H1 (cell line): ENCODE results near the gene IRAG1. TPM values are rescaled to one million over a fixed set of nuclear protein-coding genes. Genes with fewer than 3 reads are reported as not detected.

Source experiments
- CTCF ChIA-PET: fragments of 300-600 bp; sonication (Branson Sonifier 250); formaldehyde crosslinking; loops from one replicate; lab custom pipeline; 2021; ENCODE audit not compliant: partially characterized antibody; lab: Charles Lee
- POLR2A ChIA-PET: fragments of 300-600 bp; sonication (Branson Sonifier 250); formaldehyde crosslinking; loops from one replicate; lab custom pipeline; 2021; ENCODE audit warnings: inconsistent platforms; ENCODE audit not compliant: partially characterized antibody; lab: Charles Lee
- DNase-seq, 2 experiments: peaks; one replicate each; pipeline versions ENCODE4 v3.0.0 to v3.0.0-alpha.2; 2010 to 2022; ENCODE audit warnings: low spot score in 2 of 2, low read depth in 1 of 2, mixed read lengths in 1 of 2
- FAIRE-seq: peaks from 2 replicates; lab custom pipeline; 2011; peaks lifted over from hg19 to GRCh38; lab: Jason Lieb, UNC
- H2AFZ ChIP-seq: 2 replicates; pipeline ENCODE4 v1.8.1; 2012; ENCODE audit warnings: low read length, inconsistent platforms
- H2AK5ac ChIP-seq: 2 replicates; pipeline ENCODE4 v1.6.1; 2013; ENCODE audit warnings: low read depth, low read length
- H2BK120ac ChIP-seq: replicated peaks from 2 replicates; pipeline ENCODE3; 2013; ENCODE audit warnings: low read depth, low read length, inconsistent platforms
- H2BK12ac ChIP-seq: 2 replicates; pipeline ENCODE4 v1.6.1; 2013; ENCODE audit warnings: low read depth, low read length
- H2BK15ac ChIP-seq: 2 replicates; pipeline ENCODE4 v1.6.1; 2013; ENCODE audit warnings: low read length
- H2BK20ac ChIP-seq: 2 replicates; pipeline ENCODE4 v1.6.1; 2013; ENCODE audit warnings: low read length
- H2BK5ac ChIP-seq: 2 replicates; pipeline ENCODE4 v1.6.1; 2013; ENCODE audit warnings: low read depth, low read length
- H3K14ac ChIP-seq: 2 replicates; pipeline ENCODE4 v1.6.1; 2013; ENCODE audit warnings: inconsistent platforms; ENCODE audit not compliant: insufficient read length
- H3K18ac ChIP-seq: 2 replicates; pipeline ENCODE4 v1.6.1; 2013; ENCODE audit warnings: low read length; ENCODE audit errors: extremely low read depth
- H3K23ac ChIP-seq: 2 replicates; pipeline ENCODE4 v1.6.1; 2013; ENCODE audit warnings: inconsistent platforms; ENCODE audit not compliant: insufficient read length
- H3K23me2 ChIP-seq: 2 replicates; pipeline ENCODE4 v1.6.1; 2013; ENCODE audit warnings: low read depth, low read length
- H3K27ac ChIP-seq: 2 replicates; pipeline ENCODE4 v1.6.1; 2011; ENCODE audit warnings: low read depth, low read length, inconsistent platforms
- H3K27me3 ChIP-seq, 4 experiments: replicated peaks in 1 of 4; 1 replicate in 1 of 4; 2 replicates in 3 of 4; pipeline versions ENCODE4 v1.6.1 to v1.8.1; 2011 to 2013; ENCODE audit warnings: low read length in 3 of 4, mild to moderate bottlenecking in 3 of 4, inconsistent platforms in 2 of 4, mixed read lengths in 2 of 4, moderate library complexity in 1 of 4; ENCODE audit not compliant: control insufficient read depth in 3 of 4, insufficient read depth in 3 of 4; ENCODE audit errors: extremely low read depth in 1 of 4
- H3K36me3 ChIP-seq, 4 experiments: 2 replicates each; pipeline versions ENCODE4 v1.6.1 to v1.8.1; 2011 to 2013; ENCODE audit warnings: mild to moderate bottlenecking in 4 of 4, low read length in 3 of 4, moderate library complexity in 2 of 4, control low read depth in 1 of 4, inconsistent platforms in 1 of 4; ENCODE audit not compliant: insufficient read depth in 4 of 4, control insufficient read depth in 2 of 4
- H3K4ac ChIP-seq: replicated peaks from 2 replicates; pipeline ENCODE3; 2013; ENCODE audit warnings: low read length, low read depth, mixed read lengths, inconsistent platforms; ENCODE audit not compliant: insufficient read length
- H3K4me1 ChIP-seq, 4 experiments: replicated peaks in 1 of 4; 1 replicate in 1 of 4; 2 replicates in 3 of 4; pipeline versions ENCODE4 v1.6.1 to v1.8.1; 2011 to 2013; ENCODE audit warnings: low read length in 3 of 4, inconsistent platforms in 2 of 4, mixed read lengths in 1 of 4; ENCODE audit not compliant: insufficient read depth in 4 of 4, control insufficient read depth in 3 of 4
- H3K4me2 ChIP-seq, 2 experiments: 2 replicates each; pipeline versions ENCODE4 v1.6.1 to v1.8.1; 2011 to 2013; ENCODE audit warnings: low read depth in 2 of 2, low read length in 2 of 2, control low read depth in 1 of 2, inconsistent platforms in 1 of 2, mild to moderate bottlenecking in 1 of 2; ENCODE audit not compliant: insufficient read depth in 1 of 2
- H3K4me3 ChIP-seq, 4 experiments: fragments of 200-600, 300-600 bp in 1 of 4; sonication (generic), shearing (Covaris generic), sonication (Bioruptor Twin) in 1 of 4; 2 replicates each; pipeline versions ENCODE4 v1.5.1 to v1.8.1; 2011 to 2016; ENCODE audit warnings: low read length in 4 of 4, low read depth in 3 of 4, control low read depth in 2 of 4, inconsistent platforms in 2 of 4, mild to moderate bottlenecking in 2 of 4, mixed read lengths in 1 of 4, moderate library complexity in 1 of 4; ENCODE audit not compliant: insufficient read depth in 2 of 4; ENCODE audit errors: extremely low read depth in 1 of 4
- H3K56ac ChIP-seq: replicated peaks from 2 replicates; pipeline ENCODE3; 2013; ENCODE audit warnings: low read depth, mild to moderate bottlenecking, mixed read lengths, low read length, inconsistent platforms; ENCODE audit not compliant: insufficient read length
- H3K79me1 ChIP-seq: 2 replicates; pipeline ENCODE4 v1.6.1; 2013; ENCODE audit warnings: low read depth, low read length, control low read depth
- H3K79me2 ChIP-seq, 2 experiments: 2 replicates each; pipeline versions ENCODE4 v1.6.1 to v1.8.1; 2012 to 2013; ENCODE audit warnings: low read length in 2 of 2, mild to moderate bottlenecking in 2 of 2, inconsistent platforms in 1 of 2; ENCODE audit not compliant: insufficient read depth in 2 of 2, control insufficient read depth in 1 of 2
- H3K9ac ChIP-seq, 4 experiments: replicated peaks in 1 of 4; 1 replicate in 1 of 4; 2 replicates in 3 of 4; pipeline versions ENCODE4 v1.6.1 to v1.8.1; 2011 to 2013; ENCODE audit warnings: low read depth in 3 of 4, low read length in 3 of 4, control low read depth in 2 of 4, mild to moderate bottlenecking in 2 of 4, moderate library complexity in 2 of 4, inconsistent platforms in 1 of 4; ENCODE audit errors: extremely low read depth in 1 of 4
- H3K9me3 ChIP-seq, 2 experiments: 2 replicates each; pipeline versions ENCODE4 v1.6.1 to v1.8.1; 2012 to 2013; ENCODE audit warnings: mild to moderate bottlenecking in 2 of 2, moderate library complexity in 2 of 2, control low read depth in 1 of 2, inconsistent platforms in 1 of 2, low read depth in 1 of 2, low read length in 1 of 2, mixed read lengths in 1 of 2; ENCODE audit not compliant: insufficient read depth in 2 of 2
- H4K20me1 ChIP-seq, 2 experiments: replicated peaks in 1 of 2; 2 replicates each; pipeline versions ENCODE3 to v1.8.1; 2011 to 2013; ENCODE audit warnings: inconsistent platforms in 2 of 2, low read length in 2 of 2, mild to moderate bottlenecking in 1 of 2; ENCODE audit not compliant: insufficient read depth in 2 of 2, control insufficient read depth in 1 of 2
- H4K5ac ChIP-seq: 2 replicates; pipeline ENCODE4 v1.6.1; 2013; ENCODE audit warnings: low read length, low read depth, mixed read lengths, inconsistent platforms; ENCODE audit not compliant: insufficient read length
- H4K8ac ChIP-seq: 2 replicates; pipeline ENCODE4 v1.8.0; 2013; ENCODE audit warnings: mild to moderate bottlenecking, moderate library complexity, low read length, inconsistent platforms; ENCODE audit not compliant: insufficient read depth; ENCODE audit errors: extremely low read depth
- H4K91ac ChIP-seq: replicated peaks from 2 replicates; pipeline ENCODE3; 2013; ENCODE audit warnings: low read length, mixed read lengths, inconsistent platforms; ENCODE audit not compliant: insufficient read length
- ASH2L ChIP-seq: fragments of 200-600, 300-600 bp; sonication (generic); IDR thresholded peaks from one replicate; pipeline ENCODE4 v1.7.1; 2017; ENCODE audit warnings: low read length
- CBX8 ChIP-seq: fragments of 300-800, 300-1000 bp; sonication (generic); IDR thresholded peaks from 2 replicates; pipeline ENCODE4 v1.7.1; 2016; ENCODE audit warnings: low read depth, low read length, borderline replicate concordance
- CHD1 ChIP-seq: IDR thresholded peaks from 2 replicates; pipeline ENCODE4 v1.6.1; 2012; ENCODE audit warnings: low read depth, low read length, improper control_type of control experiment
- FOSL1 ChIP-seq: IDR thresholded peaks from 2 replicates; pipeline ENCODE4 v1.6.1; 2011; ENCODE audit warnings: mild to moderate bottlenecking, low read depth, low read length, moderate library complexity; ENCODE audit not compliant: insufficient read depth
- GTF2F1 ChIP-seq: IDR thresholded peaks from 2 replicates; pipeline ENCODE4 v1.6.1; 2012; ENCODE audit warnings: low read depth, low read length, improper control_type of control experiment, borderline replicate concordance
- KDM1A ChIP-seq: fragments of 200-600, 300-600 bp; sonication (generic); IDR thresholded peaks from 2 replicates; pipeline ENCODE4 v1.7.1; 2016; ENCODE audit warnings: mild to moderate bottlenecking, low read length, borderline replicate concordance
- KDM5A ChIP-seq: fragments of 200-600 bp; IDR thresholded peaks from 2 replicates; pipeline ENCODE4 v1.7.1; 2012; ENCODE audit warnings: mild to moderate bottlenecking, low read length, inconsistent platforms, mixed read lengths
- NRF1 ChIP-seq: IDR thresholded peaks from 2 replicates; pipeline ENCODE4 v1.6.1; 2011; ENCODE audit warnings: mild to moderate bottlenecking, low read depth, low read length, improper control_type of control experiment
- POLR2AphosphoS5 ChIP-seq: IDR thresholded peaks from 2 replicates; pipeline ENCODE4 v1.6.1; 2011; ENCODE audit warnings: low read depth, low read length
- RBBP5 ChIP-seq: IDR thresholded peaks from 2 replicates; pipeline ENCODE4 v1.7.1; 2012; ENCODE audit warnings: low read depth, mild to moderate bottlenecking, inconsistent platforms, low read length, moderate library complexity, borderline replicate concordance
- RXRA ChIP-seq: IDR thresholded peaks from 2 replicates; pipeline ENCODE4 v1.6.1; 2011; ENCODE audit warnings: low read depth, mild to moderate bottlenecking, low read length, moderate library complexity; ENCODE audit not compliant: insufficient read depth
- SIX5 ChIP-seq: IDR thresholded peaks from 2 replicates; pipeline ENCODE4 v1.6.1; 2011; ENCODE audit warnings: mild to moderate bottlenecking, low read depth, low read length
- SP2 ChIP-seq: IDR thresholded peaks from 2 replicates; pipeline ENCODE4 v1.6.1; 2012; ENCODE audit warnings: mild to moderate bottlenecking, low read length, inconsistent platforms
- TAF1 ChIP-seq: IDR thresholded peaks from 2 replicates; pipeline ENCODE4 v1.6.1; 2011; ENCODE audit warnings: mild to moderate bottlenecking, low read depth, low read length
- WGBS, 2 experiments: shearing (Covaris generic) in 1 of 2; methylation state at CpG; one replicate each; pipeline versions ENCODE4 v1.1.6 to v1.1.7; 2013 to 2015; ENCODE audit warnings: low lambda C conversion rate in 2 of 2, mixed read lengths in 2 of 2, inconsistent platforms in 1 of 2, low coverage in 1 of 2, missing lambda C conversion rate in 1 of 2; ENCODE audit not compliant: insufficient replicate concordance in 2 of 2, insufficient coverage in 1 of 2, insufficient read length in 1 of 2; ENCODE audit errors: extremely low coverage in 1 of 2, missing lambda C conversion rate in 1 of 2; 5-methylcytosine and 5-hydroxymethylcytosine counted together
- polyA plus RNA-seq, 7 experiments: library from polyadenylated mRNA; depleted of rRNA in 3 of 7; stranded (reverse) in 5 of 7; unstranded in 2 of 7; fragments of >200 nt in 5 of 7; fragments of 200-250 nt in 2 of 7; gene quantifications; 1 replicate in 5 of 7; 2 replicates in 1 of 7; 4 replicates in 1 of 7; pipeline versions ENCODE4 v1.2.1 to v1.2.3, GENCODE V29; 2011 to 2013; ENCODE audit warnings: missing spikeins in 2 of 7, mixed read lengths in 2 of 7
- total RNA-seq: library from RNA; stranded (reverse); fragmentation: NEBNext Ultra II Directional; extraction: Animal tissue kit (Norgen Biotek cat#: 25700); gene quantifications from 2 replicates; pipeline ENCODE4 v1.2.1, GENCODE V29; 2021

Gene IRAG1
- total and polyA plus RNA-seq, 2 of the 8 experiments (the other 6 are each of a cell fraction or from before 2014, with no cell fraction given) = 1.8 to 2.7 TPM

DNA sequence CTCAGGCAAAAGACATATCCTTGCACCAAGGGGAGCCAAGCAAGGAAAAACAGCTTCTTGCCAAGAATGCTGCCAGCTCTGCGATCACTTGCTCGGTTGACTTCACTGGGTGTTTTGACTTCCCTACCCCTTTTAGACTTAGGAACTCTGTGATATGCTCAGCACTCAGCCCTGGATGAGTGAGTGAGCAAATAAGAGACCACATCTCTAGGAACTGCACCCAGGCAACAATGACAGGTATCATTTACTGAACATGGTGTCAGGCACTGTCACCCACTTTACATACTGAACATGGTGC is 3.7 kb upstream of the IRAG1 start:
- H2BK15ac ChIP-seq = no peak overlapping the region
- H3K79me1 ChIP-seq = no peaks in the 10 kb centered on the region
- ChIA-PET CTCF (interaction anchor here (0.9 to 2.0 kb wide), 4 partner anchors 9 to 23 kb away, joined by 3 to 5 read pairs (median 4); no protein-coding TSS in a partner anchor), POLR2A (interaction anchor here (1.2 kb wide), 1 partner anchor 391 kb away, joined by 3 read pairs; no protein-coding TSS in a partner anchor)
- no peak overlapping the region for H2BK12ac ChIP-seq
- H3K9me3 ChIP-seq = peaks cover 7% of the 10 kb centered on the region in 2 experiments; a peak in 3 of 4 replicates
- no peaks in the 10 kb centered on the region for H4K20me1 ChIP-seq
- H3K56ac ChIP-seq = no peak overlapping the region
- no peaks in the 10 kb centered on the region; the same call in 1 of the 2 replicates for H3K23me2 ChIP-seq
- H3K14ac ChIP-seq = no peak overlapping the region
- H3K4ac ChIP-seq = no peak overlapping the region
- FAIRE-seq = no peak
- H3K18ac ChIP-seq = no peak overlapping the region
- no peak overlapping the region for H2AK5ac ChIP-seq
- 61% methylated on average over 2 of the region's 2 CpGs; no CpG with 5 or more reads in 1 of the 2 experiments for WGBS, 2 experiments
- no peak overlapping the region for H3K23ac ChIP-seq
- peaks cover 0 to 5% (median 0%) of the 10 kb centered on the region in 4 experiments; a peak in 1 of 7 replicates for H3K4me1 ChIP-seq
- no peak overlapping the region for H2AFZ ChIP-seq
- H3K4me3 ChIP-seq = no peak overlapping the region
- H3K79me2 ChIP-seq = no peaks in the 10 kb centered on the region
- H4K91ac ChIP-seq = no peak overlapping the region
- no peak overlapping the region for H2BK5ac ChIP-seq
- H2BK20ac ChIP-seq = no peak overlapping the region
- H3K27ac ChIP-seq = no peak overlapping the region
- no peak overlapping the region for H3K4me2 ChIP-seq
- DNase-seq = no peak
- H3K36me3 ChIP-seq = no peaks in the 10 kb centered on the region
- no peaks in the 10 kb centered on the region for H3K27me3 ChIP-seq
- H2BK120ac ChIP-seq = no peak overlapping the region
- no peak overlapping the region for H4K8ac ChIP-seq
- H3K9ac ChIP-seq = no peak overlapping the region
- H4K5ac ChIP-seq = no peak overlapping the region
- TF ChIP-seq FOSL1 = no peak
- no peak for TF ChIP-seq CHD1
- TF ChIP-seq TAF1 = no peak
- TF ChIP-seq NRF1 = no peak
- TF ChIP-seq RBBP5 = no peak
- TF ChIP-seq KDM5A = no peak
- no peak for TF ChIP-seq SIX5
- no peak for TF ChIP-seq CBX8
- no peak for TF ChIP-seq ASH2L
- TF ChIP-seq GTF2F1 = no peak
- TF ChIP-seq KDM1A = no peak
- no peak for TF ChIP-seq SP2
- no peak for TF ChIP-seq RXRA
- TF ChIP-seq POLR2AphosphoS5 = no peak
